HepG2 (cell line): ENCODE measurements around the gene GOLGB1. TPM values are rescaled to one million over a fixed set of nuclear protein-coding genes. Genes with fewer than 3 reads are reported as not detected.
A peak's percentile ranks its signal among the peaks of the same experiment; 100 is the strongest.

ENCODE experiments used
- CSRNP2 ChIP-seq: sonication (generic); formaldehyde crosslinking; conservative IDR thresholded peaks from 2 replicates; pipeline ENCODE4 v1.8.0; 2022; ENCODE audit warnings: low read depth, missing genetic modification reagents
- MTA3 ChIP-seq: sonication (generic); formaldehyde crosslinking; IDR thresholded peaks from 2 replicates; pipeline ENCODE4 v1.4.0; 2020; ENCODE audit warnings: missing genetic modification reagents
- RBM22 ChIP-seq: fragments of 200-400 bp; formaldehyde crosslinking; optimal IDR thresholded peaks from 2 replicates; pipeline ENCODE3; 2017; ENCODE audit warnings: mild to moderate bottlenecking, low read length, moderate library complexity
- SIX1 ChIP-seq: sonication (generic); formaldehyde crosslinking; IDR thresholded peaks from 2 replicates; pipeline ENCODE4 v1.4.0; 2020; ENCODE audit warnings: missing genetic modification reagents, borderline replicate concordance
- TBL1XR1 ChIP-seq: fragments of 150-350 bp; IDR thresholded peaks from 2 replicates; pipeline ENCODE4 v1.6.1; 2014; ENCODE audit warnings: borderline replicate concordance, low read length; ENCODE audit not compliant: partially characterized antibody
- TGIF2 ChIP-seq: IDR thresholded peaks from 2 replicates; pipeline ENCODE4 v1.6.1; 2016; ENCODE audit warnings: control low read depth, missing compliant biosample characterization
- WIZ ChIP-seq: sonication (generic); formaldehyde crosslinking; IDR thresholded peaks from 2 replicates; pipeline ENCODE4 v1.5.1; 2020; ENCODE audit warnings: mild to moderate bottlenecking, missing genetic modification reagents
- ZFP91 ChIP-seq: sonication (generic); formaldehyde crosslinking; IDR thresholded peaks from 2 replicates; pipeline ENCODE4 v1.9.0; 2022; ENCODE audit warnings: missing genetic modification reagents, mild to moderate bottlenecking, borderline replicate concordance
- ZNF382 ChIP-seq: sonication (generic); formaldehyde crosslinking; IDR thresholded peaks from 2 replicates; pipeline ENCODE4 v1.5.0; 2020; ENCODE audit warnings: missing genetic modification reagents, mild to moderate bottlenecking, borderline replicate concordance
- ZNF597 ChIP-seq: sonication (generic); formaldehyde crosslinking; IDR thresholded peaks from 2 replicates; pipeline ENCODE4 v1.5.0; 2020; ENCODE audit warnings: missing genetic modification reagents
- polyA plus RNA-seq, 8 experiments: library from polyadenylated mRNA; depleted of rRNA in 3 of 8; stranded (reverse) in 7 of 8; unstranded in 1 of 8; fragments of >200 nt; fragmentation: Illumina TruSeq in 4 of 8; extraction: Trizol in 4 of 8; gene quantifications; 2 replicates each; pipeline versions ENCODE4 v1.2.1 to v1.2.3, GENCODE V29; 2011 to 2016; ENCODE audit warnings: low read depth in 4 of 8, missing spikeins in 1 of 8, mixed read lengths in 1 of 8; ENCODE audit not compliant: insufficient read depth in 1 of 8
- total RNA-seq, 5 experiments: library from RNA; depleted of rRNA; stranded (reverse); fragments of >200 nt; fragmentation: Illumina TruSeq; extraction: Trizol; gene quantifications; 2 replicates each; pipeline ENCODE4 v1.2.3, GENCODE V29; 2016; ENCODE audit warnings: low read depth in 1 of 5
- TF ChIP-seq, protein P1 (sequence below): sonication (generic); formaldehyde crosslinking; IDR thresholded peaks from 2 replicates; pipeline ENCODE4 v1.5.0; 2020; ENCODE audit warnings: mild to moderate bottlenecking, missing genetic modification reagents, borderline replicate concordance

Gene GOLGB1
- total and polyA plus RNA-seq, 2 of the 13 experiments (the other 11 are each of a cell fraction or from before 2014, with no cell fraction given), result 13.1 to 39.5 TPM

DNA sequence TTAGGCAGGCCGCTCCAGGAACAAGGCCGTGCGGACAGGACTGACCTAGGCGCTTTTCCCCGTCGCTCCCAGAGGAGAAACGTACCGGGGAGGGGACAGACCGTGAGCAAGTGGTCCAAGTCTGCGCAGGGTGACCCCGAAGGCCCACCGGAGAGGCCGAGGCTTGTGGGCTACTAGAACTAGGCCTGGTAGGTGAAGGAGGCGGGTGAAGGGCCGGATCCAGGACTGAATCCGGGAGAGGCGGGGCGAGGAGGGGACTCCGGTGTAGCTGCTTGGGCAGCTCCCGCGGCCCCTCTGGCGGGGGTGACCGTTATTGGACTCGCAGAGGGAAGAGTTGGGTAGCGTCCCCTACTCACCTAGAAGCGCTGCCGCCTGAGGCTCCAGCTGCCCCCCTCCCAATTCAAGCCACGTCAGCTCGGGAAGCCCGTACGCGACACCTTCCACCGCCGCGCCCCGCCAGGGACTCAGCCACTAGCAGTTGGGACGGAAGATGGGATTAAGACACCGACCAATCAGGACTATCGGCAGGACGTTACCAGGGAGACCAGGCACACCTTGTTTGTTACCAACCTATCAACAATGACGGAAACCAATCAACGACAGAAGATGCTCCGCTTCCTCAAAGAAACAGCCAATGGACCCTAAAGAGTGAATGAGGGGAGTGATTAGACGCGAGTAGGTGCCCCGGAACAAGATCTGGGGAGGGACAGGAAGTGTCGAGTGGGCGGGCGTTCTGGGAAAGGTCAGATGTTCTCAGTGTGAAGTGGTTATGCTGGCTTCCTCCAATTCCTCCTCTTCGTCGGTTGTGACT, at the start of gene GOLGB1 (continued):
- TF ChIP-seq, protein P1, sequence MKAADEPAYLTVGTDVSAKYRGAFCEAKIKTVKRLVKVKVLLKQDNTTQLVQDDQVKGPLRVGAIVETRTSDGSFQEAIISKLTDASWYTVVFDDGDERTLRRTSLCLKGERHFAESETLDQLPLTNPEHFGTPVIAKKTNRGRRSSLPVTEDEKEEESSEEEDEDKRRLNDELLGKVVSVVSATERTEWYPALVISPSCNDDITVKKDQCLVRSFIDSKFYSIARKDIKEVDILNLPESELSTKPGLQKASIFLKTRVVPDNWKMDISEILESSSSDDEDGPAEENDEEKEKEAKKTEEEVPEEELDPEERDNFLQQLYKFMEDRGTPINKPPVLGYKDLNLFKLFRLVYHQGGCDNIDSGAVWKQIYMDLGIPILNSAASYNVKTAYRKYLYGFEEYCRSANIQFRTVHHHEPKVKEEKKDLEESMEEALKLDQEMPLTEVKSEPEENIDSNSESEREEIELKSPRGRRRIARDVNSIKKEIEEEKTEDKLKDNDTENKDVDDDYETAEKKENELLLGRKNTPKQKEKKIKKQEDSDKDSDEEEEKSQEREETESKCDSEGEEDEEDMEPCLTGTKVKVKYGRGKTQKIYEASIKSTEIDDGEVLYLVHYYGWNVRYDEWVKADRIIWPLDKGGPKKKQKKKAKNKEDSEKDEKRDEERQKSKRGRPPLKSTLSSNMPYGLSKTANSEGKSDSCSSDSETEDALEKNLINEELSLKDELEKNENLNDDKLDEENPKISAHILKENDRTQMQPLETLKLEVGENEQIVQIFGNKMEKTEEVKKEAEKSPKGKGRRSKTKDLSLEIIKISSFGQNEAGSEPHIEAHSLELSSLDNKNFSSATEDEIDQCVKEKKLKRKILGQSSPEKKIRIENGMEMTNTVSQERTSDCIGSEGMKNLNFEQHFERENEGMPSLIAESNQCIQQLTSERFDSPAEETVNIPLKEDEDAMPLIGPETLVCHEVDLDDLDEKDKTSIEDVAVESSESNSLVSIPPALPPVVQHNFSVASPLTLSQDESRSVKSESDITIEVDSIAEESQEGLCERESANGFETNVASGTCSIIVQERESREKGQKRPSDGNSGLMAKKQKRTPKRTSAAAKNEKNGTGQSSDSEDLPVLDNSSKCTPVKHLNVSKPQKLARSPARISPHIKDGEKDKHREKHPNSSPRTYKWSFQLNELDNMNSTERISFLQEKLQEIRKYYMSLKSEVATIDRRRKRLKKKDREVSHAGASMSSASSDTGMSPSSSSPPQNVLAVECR (CRISPR knock-in tag), result peak; percentile 97
- TF ChIP-seq TGIF2 (no peak), ZFP91 (CRISPR knock-in tag) (peak; percentile 84), SIX1 (CRISPR knock-in tag) (no peak; the same call in 1 of the 2 replicates), WIZ (CRISPR knock-in tag) (no peak; the same call in 1 of the 2 replicates), ZNF597 (no peak), MTA3 (CRISPR knock-in tag) (no peak), RBM22 (peak; percentile 89), CSRNP2 (CRISPR knock-in tag) (no peak), TBL1XR1 (no peak), ZNF382 (CRISPR knock-in tag) (no peak)
